ENCODE measurements around the gene U2SURP. TPM values are rescaled to one million over a fixed set of nuclear protein-coding genes. Genes with fewer than 3 reads are reported as not detected.

U2SURP gene
- total and polyA plus RNA-seq, 2 experiments from 2014 or later: 40.2 to 66.1 TPM

- H3K4me3 ChIP-seq: no peak overlapping the region
- H3K4me2 ChIP-seq (ENCODE audit: unreplicated experiment): no peak overlapping the region
- WGBS, 2 experiments (ENCODE audit: low coverage in 1 of 2, low lambda C conversion rate in 2 of 2, missing lambda C conversion rate in 2 of 2): 80 to 83% methylated on average over 8 of the region's 8 CpGs
- H3K27me3 ChIP-seq (replicated peaks; ENCODE audit: insufficient read depth): no peaks in the 10 kb centered on the region
- no peaks in the 10 kb centered on the region for H3K9me2 ChIP-seq (ENCODE audit: insufficient read depth)
- no peak overlapping the region for H2AFZ ChIP-seq
- in situ Hi-C loops (cut with MboI): no loop called here
- TF ChIP-seq EZH2phosphoT487 (IDR thresholded peaks at IDR 0.05; ENCODE audit: insufficient read depth, low read depth) (no peak), EZH2 (IDR thresholded peaks at IDR 0.05; ENCODE audit: insufficient read depth, poor library complexity, severe bottlenecking) (no peak)
- no peaks in the 10 kb centered on the region for H4K20me1 ChIP-seq (ENCODE audit: insufficient read depth)
- H3K9me3 ChIP-seq (ENCODE audit: low read depth): no peaks in the 10 kb centered on the region
- H3F3A ChIP-seq (ENCODE audit: insufficient read depth): peaks cover 14% of the 10 kb centered on the region
- no peak overlapping the region for H3K27ac ChIP-seq
- H3K79me2 ChIP-seq (ENCODE audit: insufficient read depth): no peaks in the 10 kb centered on the region
- no peaks in the 10 kb centered on the region for H3K36me3 ChIP-seq (ENCODE audit: low read depth)
- H3K4me1 ChIP-seq (ENCODE audit: insufficient read depth): peaks cover 13% of the 10 kb centered on the region
- no peak for DNase-seq
- H3K9ac ChIP-seq: no peak overlapping the region
These were observed 28.0 kb upstream of the U2SURP start for GRCh38 chr3:142973217-142974009.

GRCh38 chr3:142975316-142975995 is 25.9 kb upstream of the U2SURP start:
- H3K9me2 ChIP-seq (ENCODE audit: insufficient read depth): no peaks in the 10 kb centered on the region
- no peaks in the 10 kb centered on the region for H4K20me1 ChIP-seq (ENCODE audit: insufficient read depth)
- H3K9me3 ChIP-seq (ENCODE audit: low read depth): no peaks in the 10 kb centered on the region
- in situ Hi-C loops (cut with MboI): no loop called here
- H3K9ac ChIP-seq: no peak overlapping the region
- no peak overlapping the region for H3K27ac ChIP-seq
- peaks cover 13% of the 10 kb centered on the region for H3K4me1 ChIP-seq (ENCODE audit: insufficient read depth)
- DNase-seq: no peak
- H3K36me3 ChIP-seq (ENCODE audit: low read depth): no peaks in the 10 kb centered on the region
- no peak overlapping the region for H2AFZ ChIP-seq
- no peak overlapping the region for H3K4me2 ChIP-seq (ENCODE audit: unreplicated experiment)
- no peak overlapping the region for H3K4me3 ChIP-seq
- peaks cover 14% of the 10 kb centered on the region for H3F3A ChIP-seq (ENCODE audit: insufficient read depth)
- no peaks in the 10 kb centered on the region for H3K27me3 ChIP-seq (replicated peaks; ENCODE audit: insufficient read depth)
- 90 to 93% methylated on average over 4 of the region's 4 CpGs for WGBS, 2 experiments (ENCODE audit: low coverage in 1 of 2, low lambda C conversion rate in 2 of 2, missing lambda C conversion rate in 2 of 2)
- no peaks in the 10 kb centered on the region for H3K79me2 ChIP-seq (ENCODE audit: insufficient read depth)
- TF ChIP-seq EZH2 (IDR thresholded peaks at IDR 0.05; ENCODE audit: insufficient read depth, poor library complexity, severe bottlenecking) (no peak), EZH2phosphoT487 (IDR thresholded peaks at IDR 0.05; ENCODE audit: insufficient read depth, low read depth) (no peak)

DNA sequence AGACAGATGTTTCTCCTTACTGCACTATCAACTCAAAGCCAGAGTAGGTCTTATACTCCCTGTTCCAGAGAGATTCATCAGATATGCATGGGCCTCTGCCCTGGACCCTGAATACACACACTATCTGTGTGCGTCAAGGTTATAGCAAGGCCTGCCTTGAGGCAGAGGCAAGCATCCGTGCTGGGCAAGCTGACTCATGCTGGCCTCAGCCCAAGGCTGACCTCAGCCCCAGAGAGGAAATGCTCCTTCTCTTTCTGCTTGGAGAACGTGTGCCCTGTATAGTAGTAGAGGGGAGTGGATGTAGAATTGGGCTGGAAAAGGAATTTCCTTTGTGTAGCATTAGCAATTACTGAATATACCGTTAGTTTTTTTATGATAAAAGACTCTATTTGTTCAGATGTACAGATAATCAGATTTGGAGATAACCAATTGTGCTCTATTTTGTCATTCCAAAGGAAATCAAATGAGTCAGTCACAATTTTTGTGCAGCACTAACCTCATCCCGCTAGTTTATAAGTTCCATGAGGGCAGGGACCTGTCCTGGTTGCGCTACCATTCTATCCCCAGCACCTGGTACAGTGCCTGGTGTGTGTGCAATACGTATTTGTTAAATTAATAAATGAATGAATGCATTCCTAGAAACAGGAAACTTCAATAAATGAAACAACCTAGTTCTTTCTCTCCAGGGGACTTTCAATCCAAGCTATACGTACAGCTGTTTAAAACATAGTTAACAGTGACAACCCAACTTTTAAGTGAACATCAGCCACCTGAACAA is 24.6 kb upstream of the U2SURP start:
- Histone ChIP-seq H3K4me2 (ENCODE audit: unreplicated experiment) (peak overlapping the region; percentile 36), H3K4me1 (ENCODE audit: insufficient read depth) (peaks cover 13% of the 10 kb centered on the region), H3F3A (ENCODE audit: insufficient read depth) (peaks cover 14% of the 10 kb centered on the region), H3K27ac (peak overlapping the region; percentile 59), H3K4me3 (no peak overlapping the region), H3K9me3 (ENCODE audit: low read depth) (no peaks in the 10 kb centered on the region), H3K9ac (no peak overlapping the region), H3K9me2 (ENCODE audit: insufficient read depth) (no peaks in the 10 kb centered on the region), H3K79me2 (ENCODE audit: insufficient read depth) (no peaks in the 10 kb centered on the region), H2AFZ (no peak overlapping the region), H3K36me3 (ENCODE audit: low read depth) (no peaks in the 10 kb centered on the region), H4K20me1 (ENCODE audit: insufficient read depth) (no peaks in the 10 kb centered on the region), H3K27me3 (replicated peaks; ENCODE audit: insufficient read depth) (no peaks in the 10 kb centered on the region)
- TF ChIP-seq EZH2 (IDR thresholded peaks at IDR 0.05; ENCODE audit: insufficient read depth, poor library complexity, severe bottlenecking) (no peak), EZH2phosphoT487 (IDR thresholded peaks at IDR 0.05; ENCODE audit: insufficient read depth, low read depth) (no peak)
- peak; percentile 96 for DNase-seq
- 48 to 51% methylated on average over 8 of the region's 8 CpGs for WGBS, 2 experiments (ENCODE audit: low coverage in 1 of 2, low lambda C conversion rate in 2 of 2, missing lambda C conversion rate in 2 of 2)
- in situ Hi-C loops (cut with MboI): no loop called here

- Histone ChIP-seq H3K4me3 (no peak overlapping the region), H3K27me3 (replicated peaks; ENCODE audit: insufficient read depth) (no peaks in the 10 kb centered on the region), H3F3A (ENCODE audit: insufficient read depth) (peaks cover 14% of the 10 kb centered on the region), H3K9me3 (ENCODE audit: low read depth) (no peaks in the 10 kb centered on the region), H3K9ac (no peak overlapping the region), H2AFZ (no peak overlapping the region), H3K4me2 (ENCODE audit: unreplicated experiment) (peak overlapping the region; percentile 36), H4K20me1 (ENCODE audit: insufficient read depth) (no peaks in the 10 kb centered on the region), H3K27ac (0 out of 2 replicates have a peak overlapping the region, but pooled peaks have one; percentile 7), H3K79me2 (ENCODE audit: insufficient read depth) (no peaks in the 10 kb centered on the region), H3K9me2 (ENCODE audit: insufficient read depth) (no peaks in the 10 kb centered on the region), H3K4me1 (ENCODE audit: insufficient read depth) (peaks cover 13% of the 10 kb centered on the region), H3K36me3 (ENCODE audit: low read depth) (no peaks in the 10 kb centered on the region)
- in situ Hi-C loops (cut with MboI): no loop called here
- TF ChIP-seq EZH2 (IDR thresholded peaks at IDR 0.05; ENCODE audit: insufficient read depth, poor library complexity, severe bottlenecking) (no peak), EZH2phosphoT487 (IDR thresholded peaks at IDR 0.05; ENCODE audit: insufficient read depth, low read depth) (no peak)
- peak; percentile 67 for DNase-seq
- 14 to 31% methylated on average over 1 of the region's 1 CpG for WGBS, 2 experiments (ENCODE audit: low coverage in 1 of 2, low lambda C conversion rate in 2 of 2, missing lambda C conversion rate in 2 of 2)
These were observed 24.0 kb upstream of the U2SURP start for GRCh38 chr3:142977399-142977728.

Measured in GM23248 (cell line).